Measurements from ENCODE around the gene HPCA.

Gene HPCA

GRCh38 chr1:32891630-32892029, 5.3 kb downstream of the HPCA start:
- DNase-seq, result no peak
- Mint-ChIP-seq H3K9me3 (no peaks in the 10 kb centered on the region), H3K4me3 (no peak overlapping the region), H3K27me3 (peaks cover 85% of the 10 kb centered on the region), H3K27ac (no peak overlapping the region), H3K36me3 (ENCODE audit: low read depth) (no peaks in the 10 kb centered on the region), H3K4me1 (ENCODE audit: low read depth) (peaks cover 6% of the 10 kb centered on the region)

- DNase-seq, result peak; percentile 66
- Mint-ChIP-seq H3K36me3 (ENCODE audit: low read depth) (no peaks in the 10 kb centered on the region), H3K27ac (no peak overlapping the region), H3K9me3 (no peaks in the 10 kb centered on the region), H3K27me3 (peaks cover 83% of the 10 kb centered on the region), H3K4me3 (peak overlapping the region; percentile 23), H3K4me1 (ENCODE audit: low read depth) (peaks cover 6% of the 10 kb centered on the region)
Measured at GRCh38 chr1:32892368-32893197, 6.3 kb downstream of the HPCA start.

GRCh38 chr1:32893198-32894018, 7.1 kb downstream of the HPCA start:
- DNase-seq, result peak; percentile 52
- Mint-ChIP-seq H3K36me3 (ENCODE audit: low read depth) (no peaks in the 10 kb centered on the region), H3K4me1 (ENCODE audit: low read depth) (peaks cover 6% of the 10 kb centered on the region), H3K27me3 (peaks cover 77% of the 10 kb centered on the region), H3K9me3 (no peaks in the 10 kb centered on the region), H3K4me3 (peak overlapping the region; percentile 53), H3K27ac (no peak overlapping the region)

GRCh38 chr1:32894019-32894600, 7.8 kb downstream of the HPCA start:
- Mint-ChIP-seq H3K27me3 (peaks cover 77% of the 10 kb centered on the region), H3K36me3 (ENCODE audit: low read depth) (no peaks in the 10 kb centered on the region), H3K9me3 (no peaks in the 10 kb centered on the region), H3K27ac (no peak overlapping the region), H3K4me1 (ENCODE audit: low read depth) (peaks cover 6% of the 10 kb centered on the region), H3K4me3 (no peak overlapping the region)
- DNase-seq, result no peak

- no peak overlapping the region for H3K4me3 Mint-ChIP-seq
- H3K27ac Mint-ChIP-seq, result no peak overlapping the region
- H3K9me3 Mint-ChIP-seq, result no peaks in the 10 kb centered on the region
- no peaks in the 10 kb centered on the region for H3K36me3 Mint-ChIP-seq (ENCODE audit: low read depth)
- no peak for DNase-seq
- H3K4me1 Mint-ChIP-seq (ENCODE audit: low read depth), result peaks cover 6% of the 10 kb centered on the region
- H3K27me3 Mint-ChIP-seq, result peaks cover 75% of the 10 kb centered on the region
Measured at GRCh38 chr1:32894681-32895080, 8.4 kb downstream of the HPCA start.

GRCh38 chr1:32895325-32896215, 9.3 kb downstream of the HPCA start:
- no peak overlapping the region for H3K27ac Mint-ChIP-seq
- DNase-seq, result no peak
- no peaks in the 10 kb centered on the region for H3K36me3 Mint-ChIP-seq (ENCODE audit: low read depth)
- H3K4me3 Mint-ChIP-seq, result no peak overlapping the region
- H3K4me1 Mint-ChIP-seq (ENCODE audit: low read depth), result peaks cover 7% of the 10 kb centered on the region
- no peaks in the 10 kb centered on the region for H3K9me3 Mint-ChIP-seq
- H3K27me3 Mint-ChIP-seq, result peaks cover 75% of the 10 kb centered on the region

- H3K4me3 Mint-ChIP-seq, result no peak overlapping the region
- H3K9me3 Mint-ChIP-seq, result no peaks in the 10 kb centered on the region
- H3K4me1 Mint-ChIP-seq (ENCODE audit: low read depth), result peaks cover 10% of the 10 kb centered on the region
- no peaks in the 10 kb centered on the region for H3K36me3 Mint-ChIP-seq (ENCODE audit: low read depth)
- no peak overlapping the region for H3K27ac Mint-ChIP-seq
- DNase-seq, result no peak
- peaks cover 70% of the 10 kb centered on the region for H3K27me3 Mint-ChIP-seq
Measured at GRCh38 chr1:32896451-32896850, 10.2 kb downstream of the HPCA start.

GRCh38 chr1:32897082-32898049, 11.1 kb downstream of the HPCA start:
- Mint-ChIP-seq H3K27ac (no peak overlapping the region), H3K36me3 (ENCODE audit: low read depth) (no peaks in the 10 kb centered on the region), H3K9me3 (no peaks in the 10 kb centered on the region), H3K4me3 (no peak overlapping the region), H3K27me3 (peaks cover 68% of the 10 kb centered on the region), H3K4me1 (ENCODE audit: low read depth) (peaks cover 13% of the 10 kb centered on the region)
- no peak for DNase-seq

GRCh38 chr1:32898056-32898455, 11.8 kb downstream of the HPCA start:
- no peaks in the 10 kb centered on the region for H3K36me3 Mint-ChIP-seq (ENCODE audit: low read depth)
- no peak for DNase-seq
- no peaks in the 10 kb centered on the region for H3K9me3 Mint-ChIP-seq
- H3K27me3 Mint-ChIP-seq, result peaks cover 70% of the 10 kb centered on the region
- H3K4me3 Mint-ChIP-seq, result no peak overlapping the region
- H3K27ac Mint-ChIP-seq, result no peak overlapping the region
- H3K4me1 Mint-ChIP-seq (ENCODE audit: low read depth), result peaks cover 9% of the 10 kb centered on the region

- H3K9me3 Mint-ChIP-seq, result no peaks in the 10 kb centered on the region
- no peak overlapping the region for H3K27ac Mint-ChIP-seq
- peaks cover 66% of the 10 kb centered on the region for H3K27me3 Mint-ChIP-seq
- no peak overlapping the region for H3K4me3 Mint-ChIP-seq
- H3K36me3 Mint-ChIP-seq (ENCODE audit: low read depth), result no peaks in the 10 kb centered on the region
- no peak for DNase-seq
- H3K4me1 Mint-ChIP-seq (ENCODE audit: low read depth), result peaks cover 9% of the 10 kb centered on the region
Measured at GRCh38 chr1:32898958-32899357, 12.7 kb downstream of the HPCA start.

GRCh38 chr1:32899586-32900296, 13.4 kb downstream of the HPCA start:
- Mint-ChIP-seq H3K27ac (no peak overlapping the region), H3K9me3 (no peaks in the 10 kb centered on the region), H3K27me3 (peaks cover 65% of the 10 kb centered on the region), H3K4me3 (peak overlapping the region; percentile 18), H3K4me1 (ENCODE audit: low read depth) (peaks cover 9% of the 10 kb centered on the region), H3K36me3 (ENCODE audit: low read depth) (no peaks in the 10 kb centered on the region)
- DNase-seq, result no peak

- no peak for DNase-seq
- peaks cover 9% of the 10 kb centered on the region for H3K4me1 Mint-ChIP-seq (ENCODE audit: low read depth)
- H3K9me3 Mint-ChIP-seq, result no peaks in the 10 kb centered on the region
- H3K4me3 Mint-ChIP-seq, result peak overlapping the region; percentile 61
- H3K27ac Mint-ChIP-seq, result no peak overlapping the region
- peaks cover 62% of the 10 kb centered on the region for H3K27me3 Mint-ChIP-seq
- no peaks in the 10 kb centered on the region for H3K36me3 Mint-ChIP-seq (ENCODE audit: low read depth)
Measured at GRCh38 chr1:32900371-32900955, 14.2 kb downstream of the HPCA start.

Data from activated T-cell treated with anti-CD3 and anti-CD28 coated beads, Interleukin-2, amount 50 U/mL, for 24 hours (primary cell).